Fibroblast of skin of right quadriceps (primary cell): ENCODE measurements around the gene KRT222.

Experiments used
- DNase-seq: peaks from one replicate; pipeline ENCODE4 v3.0.0-alpha.2; 2013

Gene KRT222

GRCh38 chr17:40614431-40615067, 50.4 kb downstream of the KRT222 start:
- no peak for DNase-seq

GRCh38 chr17:40613467-40614154, 51.4 kb downstream of the KRT222 start:
- DNase-seq: no peak

- DNase-seq: no peak
These were observed 52.3 kb downstream of the KRT222 start for GRCh38 chr17:40612599-40613244.

DNA sequence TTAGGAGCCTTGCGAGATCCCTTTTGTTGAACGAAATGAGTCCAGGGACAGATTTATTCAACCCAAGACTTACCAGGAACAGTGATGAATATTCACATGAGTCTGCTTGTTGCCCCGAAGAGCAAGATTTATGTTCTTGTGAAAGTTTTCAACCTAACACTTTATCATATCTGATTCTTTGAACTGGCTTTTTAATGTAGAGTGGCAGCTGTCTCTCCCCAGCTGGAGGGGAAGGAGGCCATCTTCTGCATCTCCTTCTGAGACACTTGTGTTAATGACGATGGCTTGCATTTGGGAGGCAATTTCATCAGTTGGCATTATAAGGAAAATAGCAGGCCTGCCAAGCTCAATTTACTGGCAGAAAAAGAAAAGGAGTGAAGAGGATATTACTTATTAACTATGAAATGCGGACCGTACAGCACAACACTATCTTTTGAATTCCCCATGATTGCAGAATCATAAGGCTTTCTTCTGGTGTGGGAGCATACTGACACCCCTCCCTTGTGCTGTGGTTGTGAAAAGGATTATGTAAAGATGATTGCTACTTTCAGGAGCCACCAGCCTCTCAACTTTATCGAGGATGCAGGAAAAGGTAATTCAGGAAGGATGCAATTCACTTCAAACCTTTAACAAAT, 53.0 kb downstream of the KRT222 start:
- no peak for DNase-seq

GRCh38 chr17:40610359-40610758, 54.6 kb downstream of the KRT222 start:
- no peak for DNase-seq

GRCh38 chr17:40608061-40608581, 56.9 kb downstream of the KRT222 start:
- DNase-seq: no peak

DNA sequence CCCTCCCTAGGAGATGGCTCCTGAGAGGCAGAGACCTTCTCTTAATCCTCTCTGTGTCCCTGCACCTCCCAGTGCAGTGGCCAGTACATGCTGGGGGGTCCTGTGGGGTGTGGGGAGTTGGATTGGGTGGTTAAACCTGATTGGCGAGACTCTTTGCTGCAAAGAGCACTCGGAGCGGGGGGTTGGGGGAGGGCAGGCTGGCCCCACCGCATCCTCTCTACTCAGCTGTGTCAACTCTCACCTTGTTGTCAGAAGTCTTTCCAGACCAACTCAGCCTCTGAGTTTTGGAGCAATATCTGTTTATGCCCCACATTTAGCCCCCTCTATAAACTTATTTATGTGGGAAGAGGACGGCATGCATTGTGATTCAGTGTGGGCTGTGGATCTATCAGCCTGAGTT, 57.3 kb downstream of the KRT222 start:
- no peak for DNase-seq

DNA sequence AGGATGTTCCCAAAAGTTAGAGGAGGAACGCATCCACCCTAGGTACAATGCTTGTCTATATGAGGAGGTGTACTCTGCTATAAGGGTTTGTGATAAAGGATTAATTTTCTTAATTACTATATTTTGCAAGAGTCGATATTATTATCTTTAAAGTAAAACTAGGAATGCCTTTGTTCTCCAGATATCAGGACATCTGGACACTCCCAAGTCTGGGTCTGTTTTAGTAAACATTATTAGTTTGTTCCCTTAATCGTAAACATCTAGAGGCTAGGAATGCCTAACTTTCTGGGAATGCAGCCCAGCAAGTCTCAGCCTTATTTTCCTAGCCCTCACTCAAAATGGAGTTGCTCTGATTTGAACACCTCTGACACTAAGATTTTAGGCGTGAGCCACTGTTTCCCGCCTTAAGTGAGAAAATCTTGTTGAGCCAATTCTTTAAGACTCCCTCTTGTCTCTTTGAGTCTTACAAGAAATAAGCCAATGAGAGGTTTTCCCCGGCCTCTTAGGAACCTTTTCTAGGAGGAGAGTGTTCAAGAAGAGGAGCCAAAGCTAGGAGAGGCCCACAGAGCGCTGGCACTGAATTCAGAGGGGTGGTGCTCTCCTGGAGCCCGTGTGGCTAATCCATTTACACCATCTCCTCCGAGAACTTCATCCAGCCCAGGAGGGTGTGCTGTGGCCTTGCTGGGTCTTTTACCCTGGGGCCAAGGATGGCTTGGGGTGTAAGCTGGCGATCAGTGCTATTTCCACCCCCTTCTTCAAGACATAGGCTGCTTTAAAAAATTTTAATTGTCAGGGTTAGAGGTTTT, 58.2 kb downstream of the KRT222 start:
- no peak for DNase-seq

- DNase-seq: no peak
These were observed 59.7 kb downstream of the KRT222 start for GRCh38 chr17:40605306-40605705.
